ENCODE data around the gene TNF. TPM values are rescaled to one million over a fixed set of nuclear protein-coding genes. Genes with fewer than 3 reads are reported as not detected.

Gene TNF
- total and polyA plus RNA-seq, 2 of the 13 experiments (the other 11 are each of a cell fraction or from before 2014, with no cell fraction given): not detected

DNA sequence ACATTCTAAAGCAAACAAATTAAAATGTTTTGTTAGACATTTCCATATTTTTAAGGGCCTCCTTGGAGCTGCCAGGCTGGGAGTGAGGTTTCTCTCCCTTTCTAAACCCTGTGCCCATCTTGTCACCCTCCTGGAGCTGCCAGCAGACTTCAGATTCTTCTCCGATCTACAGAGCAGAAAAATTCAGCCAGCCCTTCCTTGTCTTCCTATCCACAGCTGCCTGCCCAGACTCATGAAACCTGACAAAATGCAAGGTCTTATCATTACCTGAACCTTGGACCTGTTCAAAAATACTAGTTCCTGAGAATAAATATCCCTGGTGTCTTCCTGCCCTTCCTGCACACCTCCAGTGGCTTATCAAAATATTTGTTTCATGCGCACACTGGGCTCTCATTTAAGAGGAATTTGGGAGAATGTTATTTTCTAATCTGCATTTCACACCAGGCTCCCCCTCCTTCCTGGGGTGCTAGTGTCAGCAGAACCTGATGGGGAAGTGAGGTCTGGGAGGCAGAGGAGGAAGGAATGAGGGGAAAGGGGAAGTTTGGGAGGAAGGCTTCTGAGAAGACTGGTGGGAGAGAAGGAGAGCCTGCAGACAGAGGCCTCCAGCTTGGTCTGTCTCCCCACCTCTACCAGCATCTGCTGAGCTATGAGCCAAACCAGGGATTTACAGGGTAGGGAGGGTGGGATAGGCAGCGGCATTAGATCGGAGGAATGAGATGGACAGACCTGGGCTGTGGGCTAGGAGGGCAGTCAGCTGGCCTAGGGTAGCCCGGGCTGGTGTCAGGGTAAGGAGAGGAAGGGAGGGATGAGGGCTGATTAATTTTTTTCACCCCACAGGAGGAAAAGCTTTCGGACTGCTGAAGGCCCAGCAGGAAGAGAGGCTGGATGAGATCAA lies 39.6 kb downstream of the TNF start, which contains the start of gene AIF1 (continued):
- TF ChIP-seq, protein P1, sequence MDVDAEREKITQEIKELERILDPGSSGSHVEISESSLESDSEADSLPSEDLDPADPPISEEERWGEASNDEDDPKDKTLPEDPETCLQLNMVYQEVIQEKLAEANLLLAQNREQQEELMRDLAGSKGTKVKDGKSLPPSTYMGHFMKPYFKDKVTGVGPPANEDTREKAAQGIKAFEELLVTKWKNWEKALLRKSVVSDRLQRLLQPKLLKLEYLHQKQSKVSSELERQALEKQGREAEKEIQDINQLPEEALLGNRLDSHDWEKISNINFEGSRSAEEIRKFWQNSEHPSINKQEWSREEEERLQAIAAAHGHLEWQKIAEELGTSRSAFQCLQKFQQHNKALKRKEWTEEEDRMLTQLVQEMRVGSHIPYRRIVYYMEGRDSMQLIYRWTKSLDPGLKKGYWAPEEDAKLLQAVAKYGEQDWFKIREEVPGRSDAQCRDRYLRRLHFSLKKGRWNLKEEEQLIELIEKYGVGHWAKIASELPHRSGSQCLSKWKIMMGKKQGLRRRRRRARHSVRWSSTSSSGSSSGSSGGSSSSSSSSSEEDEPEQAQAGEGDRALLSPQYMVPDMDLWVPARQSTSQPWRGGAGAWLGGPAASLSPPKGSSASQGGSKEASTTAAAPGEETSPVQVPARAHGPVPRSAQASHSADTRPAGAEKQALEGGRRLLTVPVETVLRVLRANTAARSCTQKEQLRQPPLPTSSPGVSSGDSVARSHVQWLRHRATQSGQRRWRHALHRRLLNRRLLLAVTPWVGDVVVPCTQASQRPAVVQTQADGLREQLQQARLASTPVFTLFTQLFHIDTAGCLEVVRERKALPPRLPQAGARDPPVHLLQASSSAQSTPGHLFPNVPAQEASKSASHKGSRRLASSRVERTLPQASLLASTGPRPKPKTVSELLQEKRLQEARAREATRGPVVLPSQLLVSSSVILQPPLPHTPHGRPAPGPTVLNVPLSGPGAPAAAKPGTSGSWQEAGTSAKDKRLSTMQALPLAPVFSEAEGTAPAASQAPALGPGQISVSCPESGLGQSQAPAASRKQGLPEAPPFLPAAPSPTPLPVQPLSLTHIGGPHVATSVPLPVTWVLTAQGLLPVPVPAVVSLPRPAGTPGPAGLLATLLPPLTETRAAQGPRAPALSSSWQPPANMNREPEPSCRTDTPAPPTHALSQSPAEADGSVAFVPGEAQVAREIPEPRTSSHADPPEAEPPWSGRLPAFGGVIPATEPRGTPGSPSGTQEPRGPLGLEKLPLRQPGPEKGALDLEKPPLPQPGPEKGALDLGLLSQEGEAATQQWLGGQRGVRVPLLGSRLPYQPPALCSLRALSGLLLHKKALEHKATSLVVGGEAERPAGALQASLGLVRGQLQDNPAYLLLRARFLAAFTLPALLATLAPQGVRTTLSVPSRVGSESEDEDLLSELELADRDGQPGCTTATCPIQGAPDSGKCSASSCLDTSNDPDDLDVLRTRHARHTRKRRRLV (CRISPR knock-in tag; IDR thresholded peaks at IDR 0.05): 0 out of 2 replicates have a peak, but pooled peaks have one; percentile 47
- no peak for TF ChIP-seq BHLHE40 (IDR thresholded peaks at IDR 0.05; ENCODE audit: low read length)
- TF ChIP-seq TBX2 (CRISPR knock-in tag; IDR thresholded peaks at IDR 0.05; ENCODE audit: borderline replicate concordance): peak; percentile 78; the same call in 1 of the 2 replicates
- TF ChIP-seq, protein P2, sequence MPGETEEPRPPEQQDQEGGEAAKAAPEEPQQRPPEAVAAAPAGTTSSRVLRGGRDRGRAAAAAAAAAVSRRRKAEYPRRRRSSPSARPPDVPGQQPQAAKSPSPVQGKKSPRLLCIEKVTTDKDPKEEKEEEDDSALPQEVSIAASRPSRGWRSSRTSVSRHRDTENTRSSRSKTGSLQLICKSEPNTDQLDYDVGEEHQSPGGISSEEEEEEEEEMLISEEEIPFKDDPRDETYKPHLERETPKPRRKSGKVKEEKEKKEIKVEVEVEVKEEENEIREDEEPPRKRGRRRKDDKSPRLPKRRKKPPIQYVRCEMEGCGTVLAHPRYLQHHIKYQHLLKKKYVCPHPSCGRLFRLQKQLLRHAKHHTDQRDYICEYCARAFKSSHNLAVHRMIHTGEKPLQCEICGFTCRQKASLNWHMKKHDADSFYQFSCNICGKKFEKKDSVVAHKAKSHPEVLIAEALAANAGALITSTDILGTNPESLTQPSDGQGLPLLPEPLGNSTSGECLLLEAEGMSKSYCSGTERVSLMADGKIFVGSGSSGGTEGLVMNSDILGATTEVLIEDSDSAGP (CRISPR knock-in tag; IDR thresholded peaks at IDR 0.05; ENCODE audit: borderline replicate concordance): 0 out of 2 replicates have a peak, but pooled peaks have one; percentile 6
- TF ChIP-seq, protein P3, sequence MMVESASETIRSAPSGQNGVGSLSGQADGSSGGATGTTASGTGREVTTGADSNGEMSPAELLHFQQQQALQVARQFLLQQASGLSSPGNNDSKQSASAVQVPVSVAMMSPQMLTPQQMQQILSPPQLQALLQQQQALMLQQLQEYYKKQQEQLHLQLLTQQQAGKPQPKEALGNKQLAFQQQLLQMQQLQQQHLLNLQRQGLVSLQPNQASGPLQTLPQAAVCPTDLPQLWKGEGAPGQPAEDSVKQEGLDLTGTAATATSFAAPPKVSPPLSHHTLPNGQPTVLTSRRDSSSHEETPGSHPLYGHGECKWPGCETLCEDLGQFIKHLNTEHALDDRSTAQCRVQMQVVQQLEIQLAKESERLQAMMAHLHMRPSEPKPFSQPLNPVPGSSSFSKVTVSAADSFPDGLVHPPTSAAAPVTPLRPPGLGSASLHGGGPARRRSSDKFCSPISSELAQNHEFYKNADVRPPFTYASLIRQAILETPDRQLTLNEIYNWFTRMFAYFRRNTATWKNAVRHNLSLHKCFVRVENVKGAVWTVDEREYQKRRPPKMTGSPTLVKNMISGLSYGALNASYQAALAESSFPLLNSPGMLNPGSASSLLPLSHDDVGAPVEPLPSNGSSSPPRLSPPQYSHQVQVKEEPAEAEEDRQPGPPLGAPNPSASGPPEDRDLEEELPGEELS (CRISPR knock-in tag; IDR thresholded peaks at IDR 0.05): peak; percentile 46; the same call in 1 of the 2 replicates
- TF ChIP-seq ZNF292 (CRISPR knock-in tag; IDR thresholded peaks at IDR 0.05; ENCODE audit: borderline replicate concordance, low read depth): no peak; the same call in 1 of the 2 replicates
- TF ChIP-seq PITX1 (CRISPR knock-in tag; IDR thresholded peaks at IDR 0.05): peak; percentile 19; the same call in 1 of the 2 replicates
- 0 out of 2 replicates have a peak, but pooled peaks have one; percentile 61 for TF ChIP-seq ELF3 (CRISPR knock-in tag; IDR thresholded peaks at IDR 0.05)
- TF ChIP-seq, protein P4, sequence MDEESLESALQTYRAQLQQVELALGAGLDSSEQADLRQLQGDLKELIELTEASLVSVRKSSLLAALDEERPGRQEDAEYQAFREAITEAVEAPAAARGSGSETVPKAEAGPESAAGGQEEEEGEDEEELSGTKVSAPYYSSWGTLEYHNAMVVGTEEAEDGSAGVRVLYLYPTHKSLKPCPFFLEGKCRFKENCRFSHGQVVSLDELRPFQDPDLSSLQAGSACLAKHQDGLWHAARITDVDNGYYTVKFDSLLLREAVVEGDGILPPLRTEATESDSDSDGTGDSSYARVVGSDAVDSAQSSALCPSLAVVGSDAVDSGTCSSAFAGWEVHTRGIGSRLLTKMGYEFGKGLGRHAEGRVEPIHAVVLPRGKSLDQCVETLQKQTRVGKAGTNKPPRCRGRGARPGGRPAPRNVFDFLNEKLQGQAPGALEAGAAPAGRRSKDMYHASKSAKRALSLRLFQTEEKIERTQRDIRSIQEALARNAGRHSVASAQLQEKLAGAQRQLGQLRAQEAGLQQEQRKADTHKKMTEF (CRISPR knock-in tag; IDR thresholded peaks at IDR 0.05): peak; percentile 21; the same call in 1 of the 2 replicates
- TF ChIP-seq ZNF430 (CRISPR knock-in tag; IDR thresholded peaks at IDR 0.05): peak; percentile 62; the same call in 1 of the 2 replicates
- TF ChIP-seq MLLT10 (CRISPR knock-in tag; IDR thresholded peaks at IDR 0.05): no peak
- TF ChIP-seq ATAD3A (CRISPR knock-in tag; IDR thresholded peaks at IDR 0.05): no peak
- peak; percentile 28; the same call in 1 of the 2 replicates for TF ChIP-seq ZNF264 (CRISPR knock-in tag; IDR thresholded peaks at IDR 0.05)
- peak; percentile 49; the same call in 1 of the 2 replicates for TF ChIP-seq FOXJ3 (CRISPR knock-in tag; IDR thresholded peaks at IDR 0.05; ENCODE audit: borderline replicate concordance)
- TF ChIP-seq RBM22 (optimal IDR thresholded peaks at IDR 0.05; ENCODE audit: low read length): no peak
